Gastroesophageal sphincter (tissue), 4 donors: ENCODE data around the gene PFDN4. TPM values are rescaled to one million over a fixed set of nuclear protein-coding genes. Genes with fewer than 3 reads are reported as not detected.

ENCODE experiments used
- ATAC-seq: fragments of 150-250 bp; one replicate; pipeline ENCODE4 v1.9.1; 2016; ENCODE audit warnings: mild to moderate bottlenecking, moderate library complexity
- H3K27ac ChIP-seq, 4 donors: fragments of 200-600 bp; sonication (generic) in 3 of 4; 1 replicate in 3 of 4; 2 replicates in 1 of 4; pipeline ENCODE4 v1.5.1; 2016 to 2019
- H3K27me3 ChIP-seq: fragments of 200-600 bp; sonication (generic); one replicate; pipeline ENCODE4 v1.5.1; 2019
- H3K36me3 ChIP-seq, 2 donors: fragments of 200-600 bp; sonication (generic); one replicate each; pipeline ENCODE4 v1.5.1; 2019; ENCODE audit warnings: control low read depth in 1 of 2
- H3K4me1 ChIP-seq, 3 donors: fragments of 200-600 bp; sonication (generic); 1 replicate in 2 of 3; 2 replicates in 1 of 3; pipeline ENCODE4 v1.5.1; 2016 to 2019; ENCODE audit warnings: control low read depth in 2 of 3
- H3K4me3 ChIP-seq, 2 donors: fragments of 200-600 bp; sonication (generic); one replicate each; pipeline ENCODE4 v1.5.1; 2019; ENCODE audit warnings: mild to moderate bottlenecking in 1 of 2, moderate library complexity in 1 of 2
- H3K9me3 ChIP-seq, 3 donors: fragments of 200-600 bp; sonication (generic); one replicate each; pipeline ENCODE4 v1.5.1; 2017 to 2019; ENCODE audit warnings: control low read depth in 2 of 3
- EP300 ChIP-seq: sonication (generic); formaldehyde crosslinking; IDR thresholded peaks from one replicate; pipeline ENCODE4 v1.6.1; 2017; ENCODE audit warnings: antibody characterized with exemption, mild to moderate bottlenecking
- POLR2A ChIP-seq, 2 donors: fragments of 450-650 bp; IDR thresholded peaks; one replicate each; pipeline ENCODE4 v1.6.1; 2017; ENCODE audit warnings: antibody characterized with exemption in 2 of 2, mild to moderate bottlenecking in 2 of 2, moderate library complexity in 1 of 2
- POLR2AphosphoS5 ChIP-seq: sonication (generic); formaldehyde crosslinking; IDR thresholded peaks from one replicate; pipeline ENCODE4 v1.6.1; 2017; ENCODE audit warnings: antibody characterized with exemption
- WGBS, 2 donors: methylation state at CpG; one replicate each; pipeline ENCODE4 v1.1.5; 2018; ENCODE audit warnings: low coverage in 1 of 2; 5-methylcytosine and 5-hydroxymethylcytosine counted together
- total RNA-seq, 4 donors: library from RNA; depleted of rRNA; stranded (reverse); fragments of >200 nt; gene quantifications; one replicate each; pipeline ENCODE4 v1.1.0, GENCODE V29; 2016
- TF ChIP-seq, protein P1 (sequence below), 4 experiments: fragments of 200-600 bp in 2 of 4; fragments of 450-650 bp in 2 of 4; sonication (generic) in 1 of 4; IDR thresholded peaks; one replicate each; pipeline ENCODE4 v1.5.1; 2017 to 2019; ENCODE audit warnings: antibody characterized with exemption in 4 of 4, mild to moderate bottlenecking in 2 of 4, moderate library complexity in 2 of 4

PFDN4 gene
- total RNA-seq, 4 donors from 2014 or later, result 39.2 to 91.8 (median 48.5) TPM

DNA sequence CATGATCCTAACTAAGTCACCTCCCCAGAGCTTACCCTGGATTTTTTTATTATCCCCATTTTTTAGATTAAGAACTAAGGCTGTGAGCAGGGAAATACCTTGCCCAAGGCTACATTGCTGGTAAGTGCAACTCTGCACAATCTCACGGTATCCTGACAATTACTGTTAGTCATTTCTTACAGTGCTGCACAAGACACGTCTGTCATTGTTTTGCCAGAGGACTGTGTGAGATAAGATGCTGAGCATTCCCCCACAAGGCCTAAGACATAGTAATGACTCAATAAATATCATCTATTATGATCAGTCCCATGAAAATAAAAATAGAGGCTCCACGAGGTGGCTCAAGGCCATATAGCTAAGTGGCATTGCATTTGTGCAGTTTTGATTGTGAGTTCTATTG lies 21.0 kb downstream of the PFDN4 start:
- WGBS, 2 donors, result 70 to 80% methylated on average over 3 of the region's 3 CpGs
- no peak for TF ChIP-seq POLR2AphosphoS5
- TF ChIP-seq POLR2A (IDR thresholded peaks at IDR 0.05), result no peak
- no peak for TF ChIP-seq EP300
- TF ChIP-seq, protein P1, sequence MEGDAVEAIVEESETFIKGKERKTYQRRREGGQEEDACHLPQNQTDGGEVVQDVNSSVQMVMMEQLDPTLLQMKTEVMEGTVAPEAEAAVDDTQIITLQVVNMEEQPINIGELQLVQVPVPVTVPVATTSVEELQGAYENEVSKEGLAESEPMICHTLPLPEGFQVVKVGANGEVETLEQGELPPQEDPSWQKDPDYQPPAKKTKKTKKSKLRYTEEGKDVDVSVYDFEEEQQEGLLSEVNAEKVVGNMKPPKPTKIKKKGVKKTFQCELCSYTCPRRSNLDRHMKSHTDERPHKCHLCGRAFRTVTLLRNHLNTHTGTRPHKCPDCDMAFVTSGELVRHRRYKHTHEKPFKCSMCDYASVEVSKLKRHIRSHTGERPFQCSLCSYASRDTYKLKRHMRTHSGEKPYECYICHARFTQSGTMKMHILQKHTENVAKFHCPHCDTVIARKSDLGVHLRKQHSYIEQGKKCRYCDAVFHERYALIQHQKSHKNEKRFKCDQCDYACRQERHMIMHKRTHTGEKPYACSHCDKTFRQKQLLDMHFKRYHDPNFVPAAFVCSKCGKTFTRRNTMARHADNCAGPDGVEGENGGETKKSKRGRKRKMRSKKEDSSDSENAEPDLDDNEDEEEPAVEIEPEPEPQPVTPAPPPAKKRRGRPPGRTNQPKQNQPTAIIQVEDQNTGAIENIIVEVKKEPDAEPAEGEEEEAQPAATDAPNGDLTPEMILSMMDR (IDR thresholded peaks at IDR 0.05), result no peak
- Histone ChIP-seq H3K27ac (no peak overlapping the region), H3K36me3 (no peaks in the 10 kb centered on the region), H3K4me3 (no peak overlapping the region), H3K4me1 (no peaks in the 10 kb centered on the region), H3K9me3 (peaks cover 0 to 8% (median 0%) of the 10 kb centered on the region in 3 donors), H3K27me3 (no peaks in the 10 kb centered on the region)
- no peak for ATAC-seq

- Histone ChIP-seq H3K36me3 (no peaks in the 10 kb centered on the region), H3K9me3 (peaks cover 0 to 8% (median 0%) of the 10 kb centered on the region in 3 donors), H3K27me3 (no peaks in the 10 kb centered on the region), H3K4me3 (no peak overlapping the region), H3K27ac (no peak overlapping the region), H3K4me1 (no peaks in the 10 kb centered on the region)
- WGBS, 2 donors, result 58 to 93% methylated on average over 2 of the region's 2 CpGs
- TF ChIP-seq EP300, result no peak
- TF ChIP-seq POLR2A (IDR thresholded peaks at IDR 0.05), result no peak
- no peak for TF ChIP-seq POLR2AphosphoS5
- TF ChIP-seq, protein P1 (IDR thresholded peaks at IDR 0.05), result no peak
- no peak for ATAC-seq
These were observed 21.8 kb downstream of the PFDN4 start for GRCh38 chr20:54229566-54230160.

DNA sequence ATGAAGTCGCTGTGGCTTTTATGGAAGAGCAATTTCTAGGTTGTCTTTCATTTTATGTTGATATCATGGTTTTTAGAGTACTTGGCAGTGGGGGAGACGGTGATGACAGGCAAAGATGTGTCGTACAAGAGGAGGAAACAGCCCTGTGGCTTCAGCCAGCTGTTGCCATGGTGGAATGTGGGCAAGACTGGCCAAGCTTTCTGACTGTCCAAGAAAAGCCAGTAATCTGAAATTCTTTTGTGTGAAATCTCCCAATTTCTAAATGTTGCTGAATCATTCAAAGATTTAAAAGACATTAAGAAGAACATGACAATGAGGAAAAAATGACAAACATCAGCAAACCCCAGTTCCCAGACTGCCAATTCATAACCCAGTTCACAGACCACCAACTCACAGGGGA lies 23.1 kb downstream of the PFDN4 start:
- H3K27me3 ChIP-seq, result peaks cover 1% of the 10 kb centered on the region
- H3K4me1 ChIP-seq, result no peaks in the 10 kb centered on the region
- ATAC-seq, result no peak
- no peak overlapping the region for H3K4me3 ChIP-seq
- WGBS, 2 donors, result 66 to 88% methylated on average over 1 to 2 of the region's 3 CpGs
- peaks cover 0 to 8% (median 0%) of the 10 kb centered on the region in 3 donors for H3K9me3 ChIP-seq
- H3K27ac ChIP-seq, result no peak overlapping the region
- TF ChIP-seq POLR2AphosphoS5 (no peak), POLR2A (IDR thresholded peaks at IDR 0.05) (no peak), EP300 (no peak)
- TF ChIP-seq, protein P1 (IDR thresholded peaks at IDR 0.05), result no peak
- H3K36me3 ChIP-seq, result no peaks in the 10 kb centered on the region

DNA sequence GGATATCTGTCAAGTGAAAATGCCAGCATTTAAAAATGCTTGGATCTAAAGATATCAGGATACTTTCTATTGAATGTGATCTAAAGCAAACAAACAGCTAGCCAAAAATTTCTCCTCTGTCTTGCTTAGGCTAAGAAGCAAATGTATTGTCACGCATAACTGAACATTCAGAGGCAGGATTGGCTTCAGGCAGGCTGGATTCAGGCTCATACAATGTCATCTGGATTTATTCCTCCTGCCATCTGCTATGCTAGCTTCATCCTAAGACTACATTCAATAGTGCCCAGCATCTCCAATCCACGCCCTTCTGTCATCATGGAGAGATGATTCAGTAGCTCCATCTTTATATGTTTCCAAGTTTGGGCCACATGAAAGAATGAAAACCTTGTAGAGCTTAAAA lies 27.1 kb downstream of the PFDN4 start:
- Histone ChIP-seq H3K4me1 (no peaks in the 10 kb centered on the region), H3K36me3 (no peaks in the 10 kb centered on the region), H3K27ac (no peak overlapping the region), H3K27me3 (peaks cover 3% of the 10 kb centered on the region), H3K4me3 (no peak overlapping the region), H3K9me3 (peaks cover 0 to 8% (median 0%) of the 10 kb centered on the region in 3 donors)
- TF ChIP-seq POLR2AphosphoS5, result no peak
- no peak for TF ChIP-seq EP300
- TF ChIP-seq, protein P1 (IDR thresholded peaks at IDR 0.05), result no peak
- TF ChIP-seq POLR2A (IDR thresholded peaks at IDR 0.05), result no peak
- no peak for ATAC-seq
- WGBS, 2 donors, result 73 to 92% methylated on average over 2 of the region's 2 CpGs
